HepG2 (cell line): Measurements from ENCODE around the gene KDM4B. TPM values are rescaled to one million over a fixed set of nuclear protein-coding genes. Genes with fewer than 3 reads are reported as not detected.

Experiments used
- ATAC-seq: fragments of 200-7000 bp; cut with Tn5 transposase; 3 replicates; pipeline ENCODE4 v1.9.1; 2020; ENCODE audit warnings: mild to moderate bottlenecking, moderate library complexity
- BruUV-seq: library from RNA; stranded (reverse); fragments of 400-500 nt; replicated peaks from 2 replicates; lab custom pipeline; 2021; lab: Mats Ljungman, UMichigan
- CTCF ChIA-PET: fragments of 300-600 bp; formaldehyde crosslinking; extraction: SDS; loops from one replicate; lab custom pipeline; 2021; ENCODE audit warnings: low total read pairs, inconsistent platforms, low intra/inter-chr PET ratio; lab: Yijun Ruan, JAX
- POLR2A ChIA-PET: fragments of 350-600 bp; sonication (Branson Sonifier 250); formaldehyde crosslinking; loops from one replicate; lab custom pipeline; 2020; ENCODE audit warnings: antibody characterized with exemption, inconsistent platforms; lab: Yijun Ruan, JAX
- DNase-seq: peaks from one replicate; pipeline ENCODE4 v3.0.0-alpha.2; 2015; ENCODE audit warnings: low spot score
- FAIRE-seq: peaks from 3 replicates; lab custom pipeline; 2011; peaks lifted over from hg19 to GRCh38; lab: Jason Lieb, UNC
- H2AFZ ChIP-seq: one replicate; pipeline ENCODE4 v1.6.1; 2011; ENCODE audit warnings: low read length, inconsistent platforms
- H3K27ac ChIP-seq: fragments of 300-600 bp; 3 replicates; pipeline ENCODE4 v1.8.0; 2011; ENCODE audit warnings: mixed run types, mild to moderate bottlenecking, mixed read lengths, low read length, inconsistent platforms; ENCODE audit not compliant: insufficient read depth; ENCODE audit errors: extremely low read length
- H3K27me3 ChIP-seq, 2 experiments: fragments of 200-600 bp in 1 of 2; 2 replicates in 1 of 2; 3 replicates in 1 of 2; pipeline versions ENCODE4 v1.6.0 to v1.8.0; 2011; ENCODE audit warnings: low read length in 2 of 2, mild to moderate bottlenecking in 2 of 2, moderate library complexity in 2 of 2, inconsistent platforms in 1 of 2; ENCODE audit not compliant: insufficient read depth in 2 of 2, control insufficient read depth in 1 of 2
- H3K36me3 ChIP-seq, 2 experiments: fragments of 200-600 bp in 1 of 2; replicated peaks in 1 of 2; 2 replicates in 1 of 2; 3 replicates in 1 of 2; pipeline versions ENCODE4 v1.5.1 to v1.8.0; 2011; ENCODE audit warnings: low read length in 2 of 2, inconsistent platforms in 1 of 2; ENCODE audit not compliant: insufficient read depth in 2 of 2, control insufficient read depth in 1 of 2
- H3K4me1 ChIP-seq: 2 replicates; pipeline ENCODE4 v1.5.1; 2012; ENCODE audit warnings: low read length, inconsistent platforms; ENCODE audit not compliant: insufficient read depth
- H3K4me2 ChIP-seq: 2 replicates; pipeline ENCODE4 v1.6.0; 2011; ENCODE audit warnings: low read depth, low read length, inconsistent platforms
- H3K4me3 ChIP-seq, 3 experiments: fragments of 200-600 bp in 1 of 3; sonication (generic), shearing (Covaris generic) in 1 of 3; replicated peaks in 1 of 3; 2 replicates each; pipeline ENCODE4 v1.5.1; 2011 to 2016; ENCODE audit warnings: low read length in 3 of 3, inconsistent platforms in 2 of 3, low read depth in 2 of 3, mild to moderate bottlenecking in 2 of 3, control low read depth in 1 of 3, mixed read lengths in 1 of 3; ENCODE audit not compliant: insufficient read depth in 1 of 3
- H3K79me2 ChIP-seq: one replicate; pipeline ENCODE4 v1.6.1; 2011; ENCODE audit warnings: low read length, inconsistent platforms; ENCODE audit not compliant: insufficient read depth
- H3K9ac ChIP-seq: 2 replicates; pipeline ENCODE4 v1.6.0; 2011; ENCODE audit warnings: mild to moderate bottlenecking, low read depth, low read length, inconsistent platforms; ENCODE audit not compliant: insufficient read depth
- H3K9me3 ChIP-seq: 2 replicates; pipeline ENCODE4 v1.5.1; 2012; ENCODE audit warnings: mild to moderate bottlenecking, low read length
- H4K20me1 ChIP-seq: 2 replicates; pipeline ENCODE4 v1.6.0; 2011; ENCODE audit warnings: inconsistent platforms, mild to moderate bottlenecking, low read length, moderate library complexity; ENCODE audit not compliant: insufficient read depth
- CSRNP1 ChIP-seq: sonication (generic); formaldehyde crosslinking; IDR thresholded peaks from 2 replicates; pipeline ENCODE4 v1.8.1; 2023; ENCODE audit warnings: mild to moderate bottlenecking, missing genetic modification reagents
- CSRNP2 ChIP-seq: sonication (generic); formaldehyde crosslinking; conservative IDR thresholded peaks from 2 replicates; pipeline ENCODE4 v1.8.0; 2022; ENCODE audit warnings: low read depth, missing genetic modification reagents
- E2F2 ChIP-seq: sonication (generic); formaldehyde crosslinking; IDR thresholded peaks from 2 replicates; pipeline ENCODE4 v1.4.0; 2020; ENCODE audit warnings: missing genetic modification reagents, borderline replicate concordance
- IKZF1 ChIP-seq: fragments of 450-650 bp; IDR thresholded peaks from 2 replicates; pipeline ENCODE4 v1.7.1; 2016
- SALL2 ChIP-seq: sonication (generic); formaldehyde crosslinking; IDR thresholded peaks from 2 replicates; pipeline ENCODE4 v1.8.1; 2023; ENCODE audit warnings: mild to moderate bottlenecking, missing genetic modification reagents, inconsistent platforms
- YEATS2 ChIP-seq: sonication (generic); formaldehyde crosslinking; IDR thresholded peaks from 2 replicates; pipeline ENCODE4 v1.4.0; 2020; ENCODE audit warnings: missing genetic modification reagents, borderline replicate concordance
- ZNF687 ChIP-seq: sonication (generic); formaldehyde crosslinking; IDR thresholded peaks from 2 replicates; pipeline ENCODE4 v1.5.1; 2020; ENCODE audit warnings: mild to moderate bottlenecking, missing genetic modification reagents, moderate library complexity
- WGBS: methylation state at CpG from one replicate; pipeline ENCODE4 v1.1.6; 2017; ENCODE audit warnings: low lambda C conversion rate; 5-methylcytosine and 5-hydroxymethylcytosine counted together
- in situ Hi-C: cut with HindIII; loops from 2 replicates; pipeline ENCODE4 v1.10.0; 2017; ENCODE audit warnings: low pct_unique_long_range_greater_than_20kb; ENCODE audit not compliant: extremely low pct_ligation_motif_present
- intact Hi-C: fragments of 100-400 bp; cut with micrococcal nuclease; formaldehyde crosslinking; loops from one replicate; pipeline ENCODE4 v1.10.0; 2022; ENCODE audit not compliant: unreplicated experiment
- polyA plus RNA-seq, 8 experiments: library from polyadenylated mRNA; depleted of rRNA in 3 of 8; stranded (reverse) in 7 of 8; unstranded in 1 of 8; fragments of >200 nt; fragmentation: Illumina TruSeq in 4 of 8; extraction: Trizol in 4 of 8; gene quantifications; 2 replicates each; pipeline versions ENCODE4 v1.2.1 to v1.2.3, GENCODE V29; 2011 to 2016; ENCODE audit warnings: low read depth in 4 of 8, missing spikeins in 1 of 8, mixed read lengths in 1 of 8; ENCODE audit not compliant: insufficient read depth in 1 of 8
- total RNA-seq, 5 experiments: library from RNA; depleted of rRNA; stranded (reverse); fragments of >200 nt; fragmentation: Illumina TruSeq; extraction: Trizol; gene quantifications; 2 replicates each; pipeline ENCODE4 v1.2.3, GENCODE V29; 2016; ENCODE audit warnings: low read depth in 1 of 5

KDM4B gene
- total and polyA plus RNA-seq, 2 of the 13 experiments (the other 11 are each of a cell fraction or from before 2014, with no cell fraction given) = 4.9 to 14.6 TPM

- H3K4me2 ChIP-seq = no peak overlapping the region
- no peaks in the 10 kb centered on the region for H3K9me3 ChIP-seq
- no peak for TF ChIP-seq CSRNP2 (CRISPR knock-in tag)
- no peak for DNase-seq
- no peak overlapping the region for H3K27ac ChIP-seq
- H3K79me2 ChIP-seq = no peaks in the 10 kb centered on the region
- ChIA-PET POLR2A (no interaction called here), CTCF (no interaction called here)
- H3K9ac ChIP-seq = no peak overlapping the region
- no peak for ATAC-seq
- intact Hi-C loops (no loop called here), in situ Hi-C loops (no loop called here)
- H3K4me1 ChIP-seq = peaks cover 20% of the 10 kb centered on the region
- H3K27me3 ChIP-seq = no peaks in the 10 kb centered on the region
- H3K36me3 ChIP-seq = peaks cover 15 to 32% of the 10 kb centered on the region in 2 experiments; a peak in 4 of 5 replicates
- H3K4me3 ChIP-seq = no peak overlapping the region
- 91% methylated on average over 13 of the region's 16 CpGs for WGBS
- peaks cover 32% of the 10 kb centered on the region; the same call in 1 of the 2 replicates for H4K20me1 ChIP-seq
- no TSS peak for BruUV-seq
- FAIRE-seq = no peak
- no peak overlapping the region for H2AFZ ChIP-seq
These were observed 81.2 kb downstream of the KDM4B start for GRCh38 chr19:5050067-5050656.

GRCh38 chr19:5050905-5051304 lies 82.0 kb downstream of the KDM4B start:
- H2AFZ ChIP-seq = no peak overlapping the region
- H3K4me3 ChIP-seq = no peak overlapping the region
- FAIRE-seq (no peak), DNase-seq (no peak), ATAC-seq (no peak)
- H4K20me1 ChIP-seq = peaks cover 26% of the 10 kb centered on the region; the same call in 1 of the 2 replicates
- WGBS = 97% methylated on average over 11 of the region's 16 CpGs
- intact Hi-C loops = no loop called here
- CTCF ChIA-PET = no interaction called here
- no peaks in the 10 kb centered on the region for H3K9me3 ChIP-seq
- no peak overlapping the region for H3K4me2 ChIP-seq
- TF ChIP-seq SALL2 (CRISPR knock-in tag) (no peak), YEATS2 (CRISPR knock-in tag) (no peak), ZNF687 (CRISPR knock-in tag) (peak; percentile 4; the same call in 1 of the 2 replicates), E2F2 (no peak), IKZF1 (no peak), CSRNP1 (CRISPR knock-in tag) (no peak)
- H3K27me3 ChIP-seq = no peaks in the 10 kb centered on the region
- H3K9ac ChIP-seq = no peak overlapping the region
- POLR2A ChIA-PET = no interaction called here
- H3K4me1 ChIP-seq = peaks cover 13% of the 10 kb centered on the region
- H3K79me2 ChIP-seq = no peaks in the 10 kb centered on the region
- H3K27ac ChIP-seq = no peak overlapping the region
- in situ Hi-C loops = no loop called here
- H3K36me3 ChIP-seq = peaks cover 15 to 33% of the 10 kb centered on the region in 2 experiments; a peak in 4 of 5 replicates
- no TSS peak for BruUV-seq
